Neutrophil (primary cell): ENCODE measurements around the gene GMFB.

Source experiments
- H3K27ac ChIP-seq: fragments of 200-600 bp; sonication (generic); 2 replicates; pipeline ENCODE4 v1.5.1; 2016; ENCODE audit warnings: mild to moderate bottlenecking, moderate library complexity
- H3K27me3 ChIP-seq: fragments of 200-600 bp; sonication (generic); 2 replicates; pipeline ENCODE4 v1.6.0; 2016; ENCODE audit warnings: mild to moderate bottlenecking
- H3K36me3 ChIP-seq: fragments of 200-600 bp; sonication (generic); 2 replicates; pipeline ENCODE4 v1.5.1; 2017
- H3K4me1 ChIP-seq, 2 experiments: fragments of 200-600 bp in 1 of 2; sonication (generic) in 1 of 2; 1 replicate in 1 of 2; 2 replicates in 1 of 2; pipeline versions ENCODE4 v1.5.1 to v1.6.1; 2013 to 2016; ENCODE audit warnings: low read depth in 1 of 2, low read length in 1 of 2, mild to moderate bottlenecking in 1 of 2, moderate library complexity in 1 of 2; ENCODE audit not compliant: control insufficient read depth in 1 of 2, insufficient read depth in 1 of 2
- H3K4me3 ChIP-seq, 2 experiments: fragments of 200-600 bp in 1 of 2; sonication (generic) in 1 of 2; 1 replicate in 1 of 2; 2 replicates in 1 of 2; pipeline ENCODE4 v1.5.1; 2013 to 2016; ENCODE audit warnings: low read depth in 1 of 2, low read length in 1 of 2, mild to moderate bottlenecking in 1 of 2, moderate library complexity in 1 of 2
- H3K9me3 ChIP-seq: fragments of 200-600 bp; sonication (generic); 2 replicates; pipeline ENCODE4 v1.5.1; 2016
- TF ChIP-seq, protein P1 (sequence below): fragments of 200-600 bp; sonication (generic); IDR thresholded peaks from 2 replicates; pipeline ENCODE4 v1.5.1; 2016; ENCODE audit warnings: antibody characterized with exemption

The GMFB gene

DNA sequence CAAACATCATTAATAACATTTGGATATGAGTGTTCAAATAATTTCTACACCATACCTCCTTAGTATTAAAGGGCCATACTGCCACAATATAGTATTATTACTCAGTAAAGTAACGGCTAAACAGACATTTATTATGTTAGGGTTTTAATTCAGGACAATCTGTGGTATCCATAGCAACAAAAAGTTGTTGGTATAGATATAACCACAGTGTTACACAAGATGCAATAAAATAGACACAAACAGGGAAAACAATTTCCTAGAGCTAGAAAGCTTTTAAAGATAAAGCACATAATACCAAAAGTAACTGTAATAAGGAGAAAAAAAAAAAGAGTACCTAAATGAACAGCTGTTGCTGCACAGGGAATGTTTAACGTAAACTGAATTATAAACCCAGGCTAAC lies 63.7 kb downstream of the GMFB start:
- Histone ChIP-seq H3K36me3 (peaks cover 47% of the 10 kb centered on the region), H3K27ac (no peak overlapping the region), H3K9me3 (no peaks in the 10 kb centered on the region), H3K27me3 (no peaks in the 10 kb centered on the region), H3K4me3 (no peak overlapping the region), H3K4me1 (no peaks in the 10 kb centered on the region)
- TF ChIP-seq, protein P1, sequence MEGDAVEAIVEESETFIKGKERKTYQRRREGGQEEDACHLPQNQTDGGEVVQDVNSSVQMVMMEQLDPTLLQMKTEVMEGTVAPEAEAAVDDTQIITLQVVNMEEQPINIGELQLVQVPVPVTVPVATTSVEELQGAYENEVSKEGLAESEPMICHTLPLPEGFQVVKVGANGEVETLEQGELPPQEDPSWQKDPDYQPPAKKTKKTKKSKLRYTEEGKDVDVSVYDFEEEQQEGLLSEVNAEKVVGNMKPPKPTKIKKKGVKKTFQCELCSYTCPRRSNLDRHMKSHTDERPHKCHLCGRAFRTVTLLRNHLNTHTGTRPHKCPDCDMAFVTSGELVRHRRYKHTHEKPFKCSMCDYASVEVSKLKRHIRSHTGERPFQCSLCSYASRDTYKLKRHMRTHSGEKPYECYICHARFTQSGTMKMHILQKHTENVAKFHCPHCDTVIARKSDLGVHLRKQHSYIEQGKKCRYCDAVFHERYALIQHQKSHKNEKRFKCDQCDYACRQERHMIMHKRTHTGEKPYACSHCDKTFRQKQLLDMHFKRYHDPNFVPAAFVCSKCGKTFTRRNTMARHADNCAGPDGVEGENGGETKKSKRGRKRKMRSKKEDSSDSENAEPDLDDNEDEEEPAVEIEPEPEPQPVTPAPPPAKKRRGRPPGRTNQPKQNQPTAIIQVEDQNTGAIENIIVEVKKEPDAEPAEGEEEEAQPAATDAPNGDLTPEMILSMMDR: no peak
